ENCODE data around the gene LIPC. TPM values are rescaled to one million over a fixed set of nuclear protein-coding genes. Genes with fewer than 3 reads are reported as not detected.

LIPC gene
- total and polyA plus RNA-seq, 2 experiments from 2014 or later = not detected

GRCh38 chr15:58611731-58612676 lies 180.2 kb downstream of the LIPC start:
- TF ChIP-seq, protein P1, sequence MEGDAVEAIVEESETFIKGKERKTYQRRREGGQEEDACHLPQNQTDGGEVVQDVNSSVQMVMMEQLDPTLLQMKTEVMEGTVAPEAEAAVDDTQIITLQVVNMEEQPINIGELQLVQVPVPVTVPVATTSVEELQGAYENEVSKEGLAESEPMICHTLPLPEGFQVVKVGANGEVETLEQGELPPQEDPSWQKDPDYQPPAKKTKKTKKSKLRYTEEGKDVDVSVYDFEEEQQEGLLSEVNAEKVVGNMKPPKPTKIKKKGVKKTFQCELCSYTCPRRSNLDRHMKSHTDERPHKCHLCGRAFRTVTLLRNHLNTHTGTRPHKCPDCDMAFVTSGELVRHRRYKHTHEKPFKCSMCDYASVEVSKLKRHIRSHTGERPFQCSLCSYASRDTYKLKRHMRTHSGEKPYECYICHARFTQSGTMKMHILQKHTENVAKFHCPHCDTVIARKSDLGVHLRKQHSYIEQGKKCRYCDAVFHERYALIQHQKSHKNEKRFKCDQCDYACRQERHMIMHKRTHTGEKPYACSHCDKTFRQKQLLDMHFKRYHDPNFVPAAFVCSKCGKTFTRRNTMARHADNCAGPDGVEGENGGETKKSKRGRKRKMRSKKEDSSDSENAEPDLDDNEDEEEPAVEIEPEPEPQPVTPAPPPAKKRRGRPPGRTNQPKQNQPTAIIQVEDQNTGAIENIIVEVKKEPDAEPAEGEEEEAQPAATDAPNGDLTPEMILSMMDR (conservative IDR thresholded peaks at IDR 0.05; ENCODE audit: low read depth in 2 of 2) = 0 out of 4 replicates have a peak, but pooled peaks of 1 of the 2 experiments have one; percentile 21
- no peak for TF ChIP-seq REST (IDR thresholded peaks at IDR 0.05; ENCODE audit: unreplicated experiment)
- no peak for TF ChIP-seq ETS1 (IDR thresholded peaks at IDR 0.05)
- Histone ChIP-seq H3K9me2 (ENCODE audit: insufficient read depth) (no peaks in the 10 kb centered on the region), H3K27ac (ENCODE audit: low read depth) (no peak overlapping the region), H3K4me2 (no peak overlapping the region), H3K36me3 (ENCODE audit: insufficient read depth) (peaks cover 2% of the 10 kb centered on the region; the same call in 1 of the 2 replicates), H3F3A (replicated peaks; ENCODE audit: low read depth) (no peaks in the 10 kb centered on the region), H4K20me1 (replicated peaks; ENCODE audit: insufficient read depth) (no peaks in the 10 kb centered on the region), H3K27me3 (ENCODE audit: insufficient read depth) (no peaks in the 10 kb centered on the region), H3K4me3 (no peak overlapping the region), H3K4me1 (ENCODE audit: insufficient read depth) (no peaks in the 10 kb centered on the region), H2AFZ (no peak overlapping the region), H3K79me2 (replicated peaks; ENCODE audit: insufficient read depth) (peaks cover 15% of the 10 kb centered on the region)
- no peak for DNase-seq (ENCODE audit: low spot score)
- H3K27me3 Mint-ChIP-seq (ENCODE audit: insufficient read depth, low read depth, poor library complexity) = no peaks in the 10 kb centered on the region
- peaks cover 36% of the 10 kb centered on the region for H3K36me3 Mint-ChIP-seq (ENCODE audit: low read depth)
- ATAC-seq = peak; percentile 60
- H3K9me3 Mint-ChIP-seq = peaks cover 13% of the 10 kb centered on the region; the same call in 2 of the 3 replicates
- no peak overlapping the region for H3K27ac Mint-ChIP-seq
- no peak overlapping the region for H3K4me3 Mint-ChIP-seq
- no peaks in the 10 kb centered on the region; the same call in 1 of the 3 replicates for H3K4me1 Mint-ChIP-seq

- no peak overlapping the region for H3K4me3 ChIP-seq
- no peak overlapping the region for H3K4me2 ChIP-seq
- peaks cover 30% of the 10 kb centered on the region for H3K79me2 ChIP-seq (replicated peaks; ENCODE audit: insufficient read depth)
- no peaks in the 10 kb centered on the region for H3F3A ChIP-seq (replicated peaks; ENCODE audit: low read depth)
- no peaks in the 10 kb centered on the region for H4K20me1 ChIP-seq (replicated peaks; ENCODE audit: insufficient read depth)
- Mint-ChIP-seq H3K36me3 (ENCODE audit: low read depth) (peaks cover 52% of the 10 kb centered on the region), H3K27me3 (ENCODE audit: insufficient read depth, low read depth, poor library complexity) (no peaks in the 10 kb centered on the region), H3K4me1 (no peaks in the 10 kb centered on the region; the same call in 2 of the 3 replicates), H3K9me3 (peaks cover 13% of the 10 kb centered on the region; the same call in 2 of the 3 replicates), H3K4me3 (no peak overlapping the region), H3K27ac (no peak overlapping the region)
- no peak overlapping the region for H2AFZ ChIP-seq
- H3K9me2 ChIP-seq (ENCODE audit: insufficient read depth) = no peaks in the 10 kb centered on the region
- DNase-seq (ENCODE audit: low spot score) = no peak
- no peaks in the 10 kb centered on the region for H3K4me1 ChIP-seq (ENCODE audit: insufficient read depth)
- H3K27me3 ChIP-seq (ENCODE audit: insufficient read depth) = no peaks in the 10 kb centered on the region
- no peaks in the 10 kb centered on the region; the same call in 1 of the 2 replicates for H3K36me3 ChIP-seq (ENCODE audit: insufficient read depth)
- no peak for ATAC-seq
- H3K27ac ChIP-seq (ENCODE audit: low read depth) = no peak overlapping the region
- TF ChIP-seq, protein P2, sequence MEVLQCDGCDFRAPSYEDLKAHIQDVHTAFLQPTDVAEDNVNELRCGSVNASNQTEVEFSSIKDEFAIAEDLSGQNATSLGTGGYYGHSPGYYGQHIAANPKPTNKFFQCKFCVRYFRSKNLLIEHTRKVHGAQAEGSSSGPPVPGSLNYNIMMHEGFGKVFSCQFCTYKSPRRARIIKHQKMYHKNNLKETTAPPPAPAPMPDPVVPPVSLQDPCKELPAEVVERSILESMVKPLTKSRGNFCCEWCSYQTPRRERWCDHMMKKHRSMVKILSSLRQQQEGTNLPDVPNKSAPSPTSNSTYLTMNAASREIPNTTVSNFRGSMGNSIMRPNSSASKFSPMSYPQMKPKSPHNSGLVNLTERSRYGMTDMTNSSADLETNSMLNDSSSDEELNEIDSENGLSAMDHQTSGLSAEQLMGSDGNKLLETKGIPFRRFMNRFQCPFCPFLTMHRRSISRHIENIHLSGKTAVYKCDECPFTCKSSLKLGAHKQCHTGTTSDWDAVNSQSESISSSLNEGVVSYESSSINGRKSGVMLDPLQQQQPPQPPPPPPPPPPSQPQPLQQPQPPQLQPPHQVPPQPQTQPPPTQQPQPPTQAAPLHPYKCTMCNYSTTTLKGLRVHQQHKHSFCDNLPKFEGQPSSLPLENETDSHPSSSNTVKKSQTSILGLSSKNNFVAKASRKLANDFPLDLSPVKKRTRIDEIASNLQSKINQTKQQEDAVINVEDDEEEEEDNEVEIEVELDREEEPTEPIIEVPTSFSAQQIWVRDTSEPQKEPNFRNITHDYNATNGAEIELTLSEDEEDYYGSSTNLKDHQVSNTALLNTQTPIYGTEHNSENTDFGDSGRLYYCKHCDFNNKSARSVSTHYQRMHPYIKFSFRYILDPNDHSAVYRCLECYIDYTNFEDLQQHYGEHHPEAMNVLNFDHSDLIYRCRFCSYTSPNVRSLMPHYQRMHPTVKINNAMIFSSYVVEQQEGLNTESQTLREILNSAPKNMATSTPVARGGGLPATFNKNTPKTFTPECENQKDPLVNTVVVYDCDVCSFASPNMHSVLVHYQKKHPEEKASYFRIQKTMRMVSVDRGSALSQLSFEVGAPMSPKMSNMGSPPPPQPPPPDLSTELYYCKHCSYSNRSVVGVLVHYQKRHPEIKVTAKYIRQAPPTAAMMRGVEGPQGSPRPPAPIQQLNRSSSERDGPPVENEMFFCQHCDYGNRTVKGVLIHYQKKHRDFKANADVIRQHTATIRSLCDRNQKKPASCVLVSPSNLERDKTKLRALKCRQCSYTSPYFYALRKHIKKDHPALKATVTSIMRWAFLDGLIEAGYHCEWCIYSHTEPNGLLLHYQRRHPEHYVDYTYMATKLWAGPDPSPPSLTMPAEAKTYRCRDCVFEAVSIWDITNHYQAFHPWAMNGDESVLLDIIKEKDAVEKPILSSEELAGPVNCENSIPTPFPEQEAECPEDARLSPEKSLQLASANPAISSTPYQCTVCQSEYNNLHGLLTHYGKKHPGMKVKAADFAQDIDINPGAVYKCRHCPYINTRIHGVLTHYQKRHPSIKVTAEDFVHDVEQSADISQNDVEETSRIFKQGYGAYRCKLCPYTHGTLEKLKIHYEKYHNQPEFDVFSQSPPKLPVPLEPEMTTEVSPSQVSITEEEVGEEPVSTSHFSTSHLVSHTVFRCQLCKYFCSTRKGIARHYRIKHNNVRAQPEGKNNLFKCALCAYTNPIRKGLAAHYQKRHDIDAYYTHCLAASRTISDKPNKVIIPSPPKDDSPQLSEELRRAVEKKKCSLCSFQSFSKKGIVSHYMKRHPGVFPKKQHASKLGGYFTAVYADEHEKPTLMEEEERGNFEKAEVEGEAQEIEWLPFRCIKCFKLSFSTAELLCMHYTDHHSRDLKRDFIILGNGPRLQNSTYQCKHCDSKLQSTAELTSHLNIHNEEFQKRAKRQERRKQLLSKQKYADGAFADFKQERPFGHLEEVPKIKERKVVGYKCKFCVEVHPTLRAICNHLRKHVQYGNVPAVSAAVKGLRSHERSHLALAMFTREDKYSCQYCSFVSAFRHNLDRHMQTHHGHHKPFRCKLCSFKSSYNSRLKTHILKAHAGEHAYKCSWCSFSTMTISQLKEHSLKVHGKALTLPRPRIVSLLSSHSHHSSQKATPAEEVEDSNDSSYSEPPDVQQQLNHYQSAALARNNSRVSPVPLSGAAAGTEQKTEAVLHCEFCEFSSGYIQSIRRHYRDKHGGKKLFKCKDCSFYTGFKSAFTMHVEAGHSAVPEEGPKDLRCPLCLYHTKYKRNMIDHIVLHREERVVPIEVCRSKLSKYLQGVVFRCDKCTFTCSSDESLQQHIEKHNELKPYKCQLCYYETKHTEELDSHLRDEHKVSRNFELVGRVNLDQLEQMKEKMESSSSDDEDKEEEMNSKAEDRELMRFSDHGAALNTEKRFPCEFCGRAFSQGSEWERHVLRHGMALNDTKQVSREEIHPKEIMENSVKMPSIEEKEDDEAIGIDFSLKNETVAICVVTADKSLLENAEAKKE (CRISPR knock-in tag; IDR thresholded peaks at IDR 0.05) = no peak
- TF ChIP-seq ZNF114 (CRISPR knock-in tag; IDR thresholded peaks at IDR 0.05) (no peak), ZNF331 (CRISPR knock-in tag; IDR thresholded peaks at IDR 0.05; ENCODE audit: low read depth) (no peak)
Measured at GRCh38 chr15:58616171-58616570, 184.4 kb downstream of the LIPC start.
